Osteocyte (in vitro differentiated cells): Measurements from ENCODE around the gene ZNF585A. TPM values are rescaled to one million over a fixed set of nuclear protein-coding genes. Genes with fewer than 3 reads are reported as not detected.
"Not testable (repeated sequence)": the region's sequence is repeated elsewhere in the genome, so short reads cannot be mapped to it uniquely, and the experiment has no call there.

ENCODE experiments used
- DNase-seq: peaks from one replicate; pipeline ENCODE4 v3.0.0; 2021; ENCODE audit warnings: mixed read lengths; ENCODE audit not compliant: unreplicated experiment; ENCODE audit errors: extremely low spot score
- H3K27ac Mint-ChIP-seq: one replicate; pipeline ENCODE4 v1.8.0; 2021; ENCODE audit warnings: mild to moderate bottlenecking, mixed read lengths; ENCODE audit not compliant: unreplicated experiment
- H3K27me3 Mint-ChIP-seq: one replicate; pipeline ENCODE4 v1.8.0; 2021; ENCODE audit warnings: mixed read lengths; ENCODE audit not compliant: unreplicated experiment
- H3K36me3 Mint-ChIP-seq: one replicate; pipeline ENCODE4 v1.8.0; 2021; ENCODE audit warnings: mixed read lengths; ENCODE audit not compliant: unreplicated experiment
- H3K4me1 Mint-ChIP-seq: one replicate; pipeline ENCODE4 v1.8.0; 2021; ENCODE audit warnings: mixed read lengths; ENCODE audit not compliant: unreplicated experiment
- H3K4me3 Mint-ChIP-seq: one replicate; pipeline ENCODE4 v1.8.0; 2021; ENCODE audit warnings: mild to moderate bottlenecking, moderate library complexity, mixed read lengths; ENCODE audit not compliant: unreplicated experiment
- H3K9me3 Mint-ChIP-seq: one replicate; pipeline ENCODE4 v1.8.0; 2021; ENCODE audit warnings: mixed read lengths; ENCODE audit not compliant: unreplicated experiment
- total RNA-seq: library from RNA; stranded (reverse); gene quantifications from 2 replicates; pipeline ENCODE4 v1.2.1, GENCODE V29; 2021
- TF ChIP-seq, protein P1 (sequence below): fragments of 200-600 bp; sonication (generic); IDR thresholded peaks from 2 replicates; pipeline ENCODE4 v1.5.0; 2021; ENCODE audit warnings: antibody characterized with exemption, mild to moderate bottlenecking, moderate library complexity

Gene ZNF585A
- total RNA-seq, 1 donor from 2014 or later: 13.2 TPM

DNA sequence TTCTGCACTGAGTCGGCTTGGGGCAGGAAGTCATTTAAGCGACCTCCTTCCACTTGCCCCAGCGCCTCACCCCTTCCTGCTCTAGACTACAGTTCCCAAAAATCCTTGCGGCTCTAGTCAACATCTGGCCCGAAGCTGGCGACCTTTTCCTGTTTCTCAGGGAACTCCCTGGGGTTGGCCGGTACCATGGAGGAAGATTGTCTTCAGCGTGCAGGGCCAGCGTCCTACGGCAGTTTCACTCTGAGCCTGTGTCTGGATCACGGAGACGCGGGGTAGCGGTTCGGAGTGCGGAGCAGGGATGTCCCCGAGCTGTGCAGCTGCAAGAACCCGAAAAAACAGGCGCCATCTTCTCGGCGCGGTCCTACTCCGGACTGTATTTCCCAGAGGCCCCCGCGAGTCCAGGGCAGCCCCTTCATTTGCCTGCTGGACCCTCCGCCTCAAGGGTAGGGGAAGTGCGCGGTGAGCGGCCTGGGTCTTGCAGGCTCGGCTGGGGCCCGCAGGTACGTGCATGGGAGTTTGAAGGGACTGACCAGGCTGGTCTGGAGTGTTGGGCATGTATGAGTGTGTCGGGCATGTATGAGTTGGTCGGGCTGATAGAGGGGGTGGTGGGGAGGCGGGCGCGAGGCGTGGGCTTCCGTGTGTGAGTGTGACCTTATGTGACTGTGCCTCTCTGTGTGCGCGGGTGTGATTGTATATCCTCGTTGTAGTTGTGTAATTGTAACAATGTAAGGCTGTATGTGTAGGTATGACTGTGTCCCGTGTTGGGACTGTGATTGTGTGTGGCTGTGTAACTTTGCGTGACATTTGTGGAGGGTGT, 45.5 kb upstream of the ZNF585A start, which contains the start of gene ZNF383:
Gene ZNF383, plus strand, starts transcription at position 440 of the 817 bp plus-strand sequence. CDS start 12,240 bp downstream, outside the sequence.
- Mint-ChIP-seq H3K4me3 (peak within 1 kb of the TSS; percentile 97), H3K36me3 (peaks cover 31% of the 10 kb centered on the region), H3K27ac (peak within 1 kb of the TSS; percentile 96), H3K9me3 (peaks cover 11% of the 10 kb centered on the region), H3K27me3 (no peaks in the 10 kb centered on the region), H3K4me1 (peaks cover 20% of the 10 kb centered on the region)
- TF ChIP-seq, protein P1, sequence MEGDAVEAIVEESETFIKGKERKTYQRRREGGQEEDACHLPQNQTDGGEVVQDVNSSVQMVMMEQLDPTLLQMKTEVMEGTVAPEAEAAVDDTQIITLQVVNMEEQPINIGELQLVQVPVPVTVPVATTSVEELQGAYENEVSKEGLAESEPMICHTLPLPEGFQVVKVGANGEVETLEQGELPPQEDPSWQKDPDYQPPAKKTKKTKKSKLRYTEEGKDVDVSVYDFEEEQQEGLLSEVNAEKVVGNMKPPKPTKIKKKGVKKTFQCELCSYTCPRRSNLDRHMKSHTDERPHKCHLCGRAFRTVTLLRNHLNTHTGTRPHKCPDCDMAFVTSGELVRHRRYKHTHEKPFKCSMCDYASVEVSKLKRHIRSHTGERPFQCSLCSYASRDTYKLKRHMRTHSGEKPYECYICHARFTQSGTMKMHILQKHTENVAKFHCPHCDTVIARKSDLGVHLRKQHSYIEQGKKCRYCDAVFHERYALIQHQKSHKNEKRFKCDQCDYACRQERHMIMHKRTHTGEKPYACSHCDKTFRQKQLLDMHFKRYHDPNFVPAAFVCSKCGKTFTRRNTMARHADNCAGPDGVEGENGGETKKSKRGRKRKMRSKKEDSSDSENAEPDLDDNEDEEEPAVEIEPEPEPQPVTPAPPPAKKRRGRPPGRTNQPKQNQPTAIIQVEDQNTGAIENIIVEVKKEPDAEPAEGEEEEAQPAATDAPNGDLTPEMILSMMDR: no peak
- peak; percentile 94 for DNase-seq

DNA sequence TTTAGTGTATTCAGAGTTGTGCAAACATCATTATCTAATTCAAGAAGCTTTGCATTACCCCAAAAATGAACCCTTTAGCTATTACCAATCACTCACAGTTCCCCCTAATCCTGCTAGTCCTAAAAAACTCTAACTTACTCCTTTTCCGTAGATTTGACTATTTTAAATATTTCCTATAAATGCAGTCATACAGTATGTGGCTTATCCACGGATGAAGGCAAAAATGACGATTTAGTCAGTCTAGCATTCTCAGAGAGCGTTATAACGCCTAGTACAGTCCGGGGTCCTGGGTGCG, 44.9 kb upstream of the ZNF585A start:
- DNase-seq: no peak
- H3K27me3 Mint-ChIP-seq: no peaks in the 10 kb centered on the region
- TF ChIP-seq, protein P1: no peak
- peaks cover 26% of the 10 kb centered on the region for H3K36me3 Mint-ChIP-seq
- peaks cover 20% of the 10 kb centered on the region for H3K4me1 Mint-ChIP-seq
- H3K4me3 Mint-ChIP-seq: peak overlapping the region; percentile 97
- H3K27ac Mint-ChIP-seq: peak overlapping the region; percentile 96
- H3K9me3 Mint-ChIP-seq: peaks cover 11% of the 10 kb centered on the region

DNA sequence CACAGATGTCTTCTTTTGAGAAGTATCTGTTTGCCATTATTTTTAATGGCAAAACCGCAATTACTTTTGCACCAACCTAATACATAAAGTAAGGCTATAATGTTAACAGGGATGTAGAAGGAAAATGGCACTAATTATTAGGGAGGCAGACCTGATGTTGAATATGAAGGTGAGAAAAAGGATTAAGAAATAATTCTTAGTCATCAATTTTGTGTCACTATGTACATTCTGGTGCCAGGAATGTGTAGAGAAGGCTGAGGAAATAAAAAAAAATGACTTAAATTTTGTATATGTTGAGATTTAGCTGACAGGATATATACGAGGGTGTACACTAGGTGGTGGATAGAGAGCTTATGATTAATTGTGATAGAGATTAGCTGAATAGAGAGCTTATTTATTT, 25.3 kb upstream of the ZNF585A start:
- no peak overlapping the region for H3K4me3 Mint-ChIP-seq
- peaks cover 23% of the 10 kb centered on the region for H3K9me3 Mint-ChIP-seq
- peaks cover 62% of the 10 kb centered on the region for H3K36me3 Mint-ChIP-seq
- no peak for DNase-seq
- H3K27me3 Mint-ChIP-seq: no peaks in the 10 kb centered on the region
- TF ChIP-seq, protein P1: no peak
- H3K4me1 Mint-ChIP-seq: no peaks in the 10 kb centered on the region
- H3K27ac Mint-ChIP-seq: no peak overlapping the region

DNA sequence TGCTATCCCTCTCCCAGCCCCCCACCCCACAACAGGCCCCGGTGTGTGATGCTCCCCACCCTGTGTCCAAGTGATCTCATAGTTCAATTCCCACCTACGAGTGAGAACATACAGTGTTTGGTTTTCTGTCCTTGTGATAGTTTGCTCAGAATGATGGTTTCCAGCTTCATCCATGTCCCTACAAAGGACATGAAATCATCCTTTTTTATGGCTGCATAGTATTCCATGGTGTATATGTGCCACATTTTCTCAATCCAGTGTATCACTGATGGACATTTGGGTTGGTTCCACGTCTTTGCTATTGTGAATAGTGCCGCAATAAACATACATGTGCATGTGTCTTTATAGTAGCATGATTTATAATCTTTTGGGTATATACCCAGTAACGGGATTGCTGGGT, 24.6 kb upstream of the ZNF585A start:
- not testable (repeated sequence) for DNase-seq, H3K27ac Mint-ChIP-seq, H3K4me1 Mint-ChIP-seq, H3K27me3 Mint-ChIP-seq, H3K4me3 Mint-ChIP-seq
- Mint-ChIP-seq H3K36me3 (peaks cover 61% of the 10 kb centered on the region), H3K9me3 (peaks cover 25% of the 10 kb centered on the region)

DNA sequence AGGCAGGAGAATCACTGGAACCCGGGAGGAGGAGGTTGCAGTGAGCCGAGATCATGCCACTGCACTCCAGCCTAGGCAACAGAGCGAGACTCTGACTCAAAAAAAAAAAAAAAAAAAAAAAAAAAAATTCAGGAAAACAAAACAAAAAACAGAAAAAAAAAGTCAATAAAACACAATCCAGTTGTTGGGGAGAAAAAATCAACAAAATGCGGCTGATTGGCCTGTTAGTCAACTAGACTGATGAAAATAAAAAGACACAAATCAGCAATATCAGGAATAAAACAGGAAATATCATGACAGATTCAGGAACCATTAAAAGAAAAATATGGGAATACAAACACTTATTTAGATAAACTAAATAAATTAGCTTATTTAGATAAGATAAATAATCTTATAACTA, 22.8 kb upstream of the ZNF585A start:
- H3K4me3 Mint-ChIP-seq, H3K27me3 Mint-ChIP-seq, DNase-seq, H3K27ac Mint-ChIP-seq, H3K4me1 Mint-ChIP-seq: not testable (repeated sequence)
- Mint-ChIP-seq H3K9me3 (peaks cover 32% of the 10 kb centered on the region), H3K36me3 (peaks cover 66% of the 10 kb centered on the region)

DNA sequence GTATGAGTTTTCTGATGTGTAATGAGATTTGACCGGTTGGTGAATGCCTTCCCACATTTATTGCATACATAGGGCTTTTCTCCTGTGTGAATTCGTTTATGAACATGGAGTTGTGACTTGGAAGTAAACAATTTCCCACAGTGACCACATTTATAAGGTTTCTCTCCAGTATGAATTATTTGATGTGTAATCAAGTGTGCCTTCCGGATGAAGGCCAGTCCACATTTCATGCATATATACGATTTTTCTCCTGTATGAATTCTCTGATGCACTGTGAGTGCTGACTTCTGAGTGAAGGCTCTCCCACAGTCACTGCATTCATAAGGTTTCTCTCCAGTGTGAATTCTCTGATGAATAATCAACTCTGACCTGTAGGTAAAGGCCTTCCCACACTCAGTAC, 13.6 kb upstream of the ZNF585A start:
- not testable (repeated sequence) for DNase-seq, H3K27ac Mint-ChIP-seq, H3K4me1 Mint-ChIP-seq, H3K4me3 Mint-ChIP-seq, H3K27me3 Mint-ChIP-seq
- peaks cover 60% of the 10 kb centered on the region for H3K36me3 Mint-ChIP-seq
- H3K9me3 Mint-ChIP-seq: peaks cover 61% of the 10 kb centered on the region
